Spleen (tissue), 7 donors: Measurements from ENCODE around the gene ZNRD2.

Experiments
- CTCF ChIP-seq, 11 experiments: fragments of 200-600 bp in 7 of 11; fragments of 450-650 bp in 4 of 11; sonication (generic) in 4 of 11; IDR thresholded peaks in 8 of 11; conservative IDR thresholded peaks in 3 of 11; 1 replicate in 7 of 11; 2 replicates in 4 of 11; pipeline versions ENCODE4 v1.4.0 to v1.8.0; 2016 to 2021; ENCODE audit warnings: antibody characterized with exemption in 11 of 11, inconsistent platforms in 4 of 11, mild to moderate bottlenecking in 1 of 11
- POLR2A ChIP-seq, 3 donors: fragments of 450-650 bp; IDR thresholded peaks; one replicate each; pipeline ENCODE4 v1.5.1; 2017; ENCODE audit warnings: antibody characterized with exemption in 3 of 3, mild to moderate bottlenecking in 1 of 3
- POLR2AphosphoS5 ChIP-seq, 3 donors: sonication (generic); formaldehyde crosslinking; IDR thresholded peaks; one replicate each; pipeline ENCODE4 v1.5.1; 2017; ENCODE audit warnings: antibody characterized with exemption in 3 of 3
- donor health status: DM: no; HTN: no; CAD: no; lungs with moderate emphysema.
- donor health status: DM: no; HTN: no; CAD: no.
- donor health status: DM: no; HTN: no; CAD: no.

GRCh38 chr11:65559951-65560537 lies 10.2 kb upstream of the ZNRD2 start:
- TF ChIP-seq POLR2A (IDR thresholded peaks at IDR 0.05) (no peak), CTCF (IDR thresholded peaks at IDR 0.05 in 8 of 11, conservative IDR thresholded peaks at IDR 0.05 in 3 of 11) (no peak), POLR2AphosphoS5 (IDR thresholded peaks at IDR 0.05) (no peak)
